ENCODE measurements around the gene CACNA1I.

- no peak for TF ChIP-seq CTCF (conservative IDR thresholded peaks at IDR 0.05 in 1 of 2, IDR thresholded peaks at IDR 0.05 in 1 of 2; ENCODE audit: low read depth in 1 of 2, low read length in 2 of 2)
- TF ChIP-seq EZH2 (IDR thresholded peaks at IDR 0.05; ENCODE audit: low read length, missing control alignments): no peak
Measured at GRCh38 chr22:39703091-39703490, 132.5 kb downstream of the CACNA1I start.
